Stimulated activated CD8-positive, alpha-beta memory T cell treated with anti-CD3 and anti-CD28 coated beads, Interleukin-12 subunit alpha, Interleukin-12 subunit beta, amount 100 ng/mL, for 1 hour (primary cell): ENCODE measurements around the gene HAAO.
A peak's percentile ranks its signal among the peaks of the same experiment; 100 is the strongest.
"Not testable (repeated sequence)": the region's sequence is repeated elsewhere in the genome, so short reads cannot be mapped to it uniquely, and the experiment has no call there.

Source experiments
- DNase-seq: peaks from one replicate; pipeline ENCODE4 v3.0.0-alpha.2; 2020; ENCODE audit warnings: low read depth

The HAAO gene

GRCh38 chr2:42792583-42793333 is at the start of gene HAAO:
TSS of gene HAAO (minus strand) at chr2:42792583. CDS start at chr2:42792536, 47 bp downstream.
- DNase-seq, result no peak

- no peak for DNase-seq
Observed at GRCh38 chr2:42841344-42841743, 49.0 kb upstream of the HAAO start.

DNA sequence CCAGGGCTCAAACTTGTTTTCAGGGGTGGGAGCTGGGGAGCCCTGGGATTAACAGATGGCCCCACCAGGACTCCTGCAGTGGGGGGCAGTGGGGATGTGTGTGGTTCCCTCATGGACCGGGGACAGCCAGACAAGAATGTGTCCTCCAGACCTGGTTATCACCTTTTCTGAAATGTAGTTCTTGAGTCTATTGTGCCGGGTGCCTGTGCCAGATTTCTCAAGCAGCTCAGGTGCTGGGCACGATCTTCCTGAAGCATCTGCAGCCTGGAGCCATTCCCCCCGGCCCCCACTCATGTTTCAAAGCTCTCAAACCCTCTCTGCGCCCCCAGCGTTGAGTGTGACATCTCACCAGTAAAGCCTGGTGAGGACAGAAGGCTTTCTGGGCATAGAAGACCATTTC is 48.4 kb upstream of the HAAO start:
- DNase-seq, result no peak

DNA sequence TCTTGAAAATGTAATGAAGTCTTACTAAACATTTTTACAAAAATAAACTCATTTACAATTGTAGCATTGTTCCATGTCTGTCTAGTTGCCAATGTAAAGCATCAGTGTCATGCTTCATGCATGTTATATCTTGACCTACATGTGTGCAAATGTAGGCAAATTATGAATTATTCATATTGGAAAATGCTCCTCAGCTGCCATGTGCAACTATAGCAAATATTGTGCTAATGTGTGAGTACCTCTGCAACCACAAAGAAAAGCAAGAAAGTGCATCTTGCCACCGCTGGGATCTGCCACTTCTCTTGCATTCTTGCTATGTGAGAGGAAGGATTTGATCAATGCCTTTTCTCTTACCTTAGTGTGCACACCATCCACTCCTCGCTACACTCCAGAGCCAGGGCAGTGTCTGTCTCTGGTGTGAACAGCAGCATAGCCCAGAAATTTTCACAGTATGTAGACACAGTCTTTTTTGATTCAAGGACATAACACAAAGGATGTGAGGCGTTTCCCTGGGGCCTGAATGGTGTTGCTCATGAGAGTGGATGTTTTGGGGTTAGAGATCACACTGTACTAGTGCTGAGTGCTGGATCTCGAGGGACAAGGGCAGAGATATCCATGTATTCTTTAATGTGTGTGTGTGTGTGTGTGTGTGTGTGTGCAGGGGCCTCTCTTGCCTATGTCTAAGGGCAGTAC is 47.6 kb upstream of the HAAO start:
- no peak for DNase-seq

DNA sequence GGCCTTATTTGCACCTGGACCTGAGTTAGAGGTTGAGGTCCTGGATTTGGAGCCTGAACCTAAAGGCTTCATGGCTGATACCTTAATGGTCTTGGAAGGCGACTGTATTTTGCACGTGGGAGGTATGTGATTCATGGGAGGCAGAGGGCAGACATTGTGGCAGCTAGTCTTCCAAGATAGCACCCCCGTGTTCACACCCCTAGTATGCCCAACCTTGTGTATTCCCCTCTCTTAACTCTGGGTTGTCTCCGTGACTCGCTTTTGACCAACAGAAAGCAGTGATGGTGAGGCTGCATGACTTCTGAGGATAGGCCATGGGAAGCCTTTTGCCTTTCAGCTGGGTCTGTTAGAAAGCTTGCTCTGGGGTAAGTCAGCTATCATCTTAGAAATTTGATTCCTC is 45.8 kb upstream of the HAAO start:
- no peak for DNase-seq

- no peak for DNase-seq
Observed at GRCh38 chr2:42835577-42836371, 43.4 kb upstream of the HAAO start.

DNA sequence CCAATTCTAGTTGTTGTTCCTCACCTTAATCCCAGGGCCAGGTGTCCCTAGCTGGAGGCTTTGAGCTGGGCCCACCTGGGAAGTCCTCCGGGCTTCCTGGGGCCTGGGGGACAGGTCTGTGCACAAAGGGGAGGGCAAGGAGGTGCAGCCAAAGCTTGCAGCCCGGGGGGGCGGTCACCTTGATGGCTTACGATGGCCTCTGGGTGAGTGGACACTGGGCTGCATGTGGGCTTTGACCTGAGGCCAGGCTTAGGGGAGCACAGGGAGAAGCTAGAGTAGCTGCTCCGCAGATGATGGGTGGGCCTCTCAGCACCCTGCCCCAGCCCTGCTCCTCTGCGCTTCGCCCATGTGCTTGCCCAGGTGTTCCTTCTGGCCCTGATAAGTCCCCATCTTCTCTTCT is 41.8 kb upstream of the HAAO start:
- DNase-seq, result no peak

GRCh38 chr2:42832289-42832634 is 39.9 kb upstream of the HAAO start:
- no peak for DNase-seq

GRCh38 chr2:42831575-42832288 is 39.3 kb upstream of the HAAO start:
- not testable (repeated sequence) for DNase-seq

DNA sequence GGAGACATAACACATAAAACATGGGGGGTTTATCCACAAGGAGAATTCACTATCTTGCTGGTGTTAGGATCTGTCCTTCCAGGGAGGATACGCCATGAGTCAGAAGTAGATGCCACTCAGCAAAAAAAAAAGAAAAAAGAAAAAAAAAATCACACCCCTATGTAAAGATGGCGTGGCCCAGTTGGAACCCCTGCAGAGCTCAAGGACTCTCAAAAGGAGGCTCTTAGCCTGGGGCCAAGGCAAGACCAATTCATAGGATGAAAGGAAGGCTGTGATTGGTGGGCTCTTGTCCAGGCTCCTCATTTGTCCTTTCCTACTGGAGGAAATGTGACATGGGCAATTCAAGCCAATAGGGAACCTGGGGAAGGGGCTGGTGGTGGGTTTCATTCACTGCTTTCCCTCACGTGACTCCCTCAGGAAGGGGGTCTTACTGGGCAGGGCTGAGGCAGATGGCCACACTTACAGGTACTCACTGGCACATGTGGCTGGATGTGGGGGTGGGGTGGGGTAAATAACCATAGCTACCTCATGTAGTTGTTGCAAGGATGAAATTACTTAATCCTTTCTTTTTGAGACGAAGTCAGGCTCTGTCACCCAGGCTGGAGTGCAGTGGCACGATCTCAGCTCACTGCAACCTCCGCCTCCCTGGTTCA is 38.7 kb upstream of the HAAO start:
- DNase-seq, result no peak

GRCh38 chr2:42829671-42830440 is 37.5 kb upstream of the HAAO start:
- no peak for DNase-seq

GRCh38 chr2:42828487-42829425 is 36.4 kb upstream of the HAAO start:
- DNase-seq, result peak; percentile 45

- DNase-seq, result peak; percentile 61
Observed at GRCh38 chr2:42827647-42828486, 35.5 kb upstream of the HAAO start.

DNA sequence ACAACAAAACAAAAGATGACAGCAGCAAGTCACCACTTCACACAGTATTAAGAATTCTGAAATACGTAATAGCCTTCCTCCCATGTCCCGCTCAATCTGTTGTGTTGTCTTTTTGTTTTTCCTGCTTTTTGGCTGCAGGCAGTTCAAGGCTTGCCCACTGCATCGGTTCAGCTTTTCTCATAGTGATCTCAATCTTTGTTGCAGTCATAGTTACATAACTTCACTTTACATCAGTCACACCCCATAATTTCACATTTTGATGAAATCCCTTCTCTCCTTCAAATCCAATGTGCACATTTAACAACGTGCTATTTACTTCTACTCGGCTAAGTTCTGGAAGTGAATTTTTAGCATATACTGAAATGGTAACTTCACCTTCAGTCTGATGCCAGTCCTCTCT is 33.8 kb upstream of the HAAO start:
- no peak for DNase-seq

GRCh38 chr2:42824454-42824807 is 32.0 kb upstream of the HAAO start:
- no peak for DNase-seq

DNA sequence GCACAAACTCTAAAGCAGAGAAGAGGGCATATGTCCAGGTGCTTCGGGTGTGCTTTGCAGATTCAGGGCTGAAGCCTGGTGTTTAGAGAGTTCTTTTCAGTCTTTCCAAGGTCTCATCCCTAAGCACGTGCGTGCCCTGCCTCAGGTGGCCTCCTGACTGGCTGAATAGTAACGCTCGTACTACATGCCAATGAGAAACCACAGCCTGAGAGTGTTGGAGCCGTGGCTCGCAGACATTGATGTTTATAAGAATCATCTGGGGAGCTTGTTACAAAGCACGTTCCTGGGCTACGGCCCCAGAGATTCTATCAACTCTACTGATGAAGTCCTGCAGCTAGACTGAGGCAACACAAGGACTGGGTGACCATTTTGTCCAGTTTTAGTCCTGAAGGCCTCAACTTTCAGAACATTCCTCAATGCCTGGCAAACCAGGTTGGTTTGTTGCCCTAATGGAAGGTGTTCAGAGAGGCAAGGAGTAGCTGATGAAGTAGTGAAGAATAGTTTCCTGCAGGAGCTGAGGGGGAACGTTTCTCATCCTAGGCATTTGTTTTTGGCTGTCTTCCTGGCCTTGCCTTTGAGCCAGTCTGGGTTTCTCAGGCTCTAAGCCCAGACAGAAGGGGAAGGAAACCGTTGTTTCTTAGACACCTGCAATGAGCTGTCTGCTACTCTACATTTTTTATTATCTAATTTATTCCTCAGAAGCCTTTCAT is 31.5 kb upstream of the HAAO start:
- DNase-seq, result no peak

DNA sequence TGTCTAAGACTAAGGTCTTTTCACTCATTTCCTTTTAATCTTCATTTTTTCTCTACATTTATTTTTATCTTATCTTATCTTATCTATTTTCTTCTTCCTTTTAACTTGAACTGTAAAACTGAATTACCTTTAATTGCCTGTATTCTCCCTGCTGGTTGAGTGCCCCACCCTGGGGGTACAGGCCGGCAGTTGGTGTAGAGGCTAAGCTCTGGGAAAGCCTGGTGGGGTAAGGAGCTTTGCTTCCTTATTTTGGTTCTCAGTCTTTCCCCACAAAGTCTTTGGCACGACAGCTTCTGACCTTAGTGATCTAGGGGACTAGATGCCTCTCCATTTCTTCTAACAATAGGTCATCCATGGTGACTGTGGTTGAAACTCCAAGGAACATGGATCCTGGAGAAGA is 26.8 kb upstream of the HAAO start:
- no peak for DNase-seq

DNA sequence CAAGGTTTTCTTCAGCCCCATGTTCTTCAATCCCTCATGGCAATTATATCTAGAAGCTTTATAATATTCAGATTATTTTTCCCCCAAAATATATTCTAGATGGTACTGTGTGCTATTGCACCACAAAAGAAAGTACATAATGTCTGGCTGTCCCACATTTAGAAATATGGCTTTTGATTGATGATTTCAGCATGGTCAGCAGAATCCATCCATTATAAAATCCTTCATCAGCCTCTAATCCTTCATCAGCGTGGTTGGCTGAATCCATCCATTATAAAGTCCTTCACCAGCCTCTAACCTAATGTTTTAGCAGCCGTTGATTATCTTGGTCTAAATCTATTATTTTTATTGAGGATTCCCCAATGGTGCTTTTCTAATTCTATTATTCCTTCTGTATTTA is 23.3 kb upstream of the HAAO start:
- DNase-seq, result no peak
